Activated naive CD4-positive, alpha-beta T cell treated with Interleukin-2 at 50 U/mL for 16 hours (primary cell): ENCODE measurements around the gene UBL4B.

Source experiments
- DNase-seq: peaks from one replicate; pipeline ENCODE4 v3.0.0-alpha.2; 2020

The UBL4B gene

DNA sequence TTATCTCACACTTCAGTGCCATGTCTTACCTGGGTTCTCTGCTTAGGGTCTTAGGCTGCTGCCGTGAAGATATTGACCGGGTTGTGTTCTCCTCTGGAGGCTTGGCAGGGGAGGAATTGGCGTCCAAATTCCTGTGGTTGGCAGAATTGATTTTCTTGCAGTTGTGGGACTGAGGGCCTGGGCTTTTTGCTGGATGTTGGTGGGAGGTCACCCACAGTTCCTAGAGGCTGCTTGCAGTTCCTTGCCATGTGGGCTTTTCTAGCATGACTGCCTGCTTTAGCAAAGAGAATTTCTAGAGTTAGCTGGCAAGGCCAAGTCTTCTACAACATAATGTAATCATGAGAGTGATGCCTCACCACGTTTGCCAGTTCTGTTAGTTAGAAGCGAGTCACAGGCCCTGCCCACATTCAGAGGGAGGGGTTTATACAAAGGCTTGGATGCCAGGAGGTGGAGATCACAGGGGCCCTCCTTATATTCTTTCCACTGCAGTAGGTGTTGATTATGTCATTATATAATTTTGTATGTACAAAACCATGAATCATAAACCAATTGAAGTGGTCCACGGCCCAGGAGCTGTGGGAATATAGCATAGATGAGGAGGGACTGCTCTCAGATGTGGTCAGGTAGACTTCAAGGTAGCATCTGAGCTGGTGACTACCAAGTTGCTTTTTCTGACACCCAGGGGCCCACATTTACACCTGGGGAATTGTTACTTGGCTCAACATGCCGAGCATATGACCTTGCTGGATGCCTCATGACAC is 6.6 kb downstream of the UBL4B start:
- DNase-seq: no peak

DNA sequence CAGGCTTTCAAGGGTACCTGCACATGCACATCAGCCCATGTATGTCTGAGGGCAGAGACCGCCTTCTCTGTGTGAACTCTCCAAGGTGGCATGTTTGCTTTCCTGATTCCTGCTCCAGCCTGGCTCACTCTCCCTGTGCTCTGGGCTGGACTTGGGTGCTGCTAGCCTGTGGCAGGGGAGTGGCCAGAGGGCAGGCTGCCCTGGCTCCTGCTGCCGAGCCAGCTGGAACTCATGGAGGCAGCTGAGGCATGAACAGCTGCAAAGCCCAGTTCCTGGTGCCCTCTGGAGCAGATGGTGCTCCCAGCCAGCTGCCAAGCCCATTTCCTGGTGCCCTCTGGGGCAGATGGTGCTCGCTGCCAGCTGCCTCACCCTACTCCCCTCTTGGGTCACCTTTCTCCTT is 7.6 kb downstream of the UBL4B start:
- no peak for DNase-seq

DNA sequence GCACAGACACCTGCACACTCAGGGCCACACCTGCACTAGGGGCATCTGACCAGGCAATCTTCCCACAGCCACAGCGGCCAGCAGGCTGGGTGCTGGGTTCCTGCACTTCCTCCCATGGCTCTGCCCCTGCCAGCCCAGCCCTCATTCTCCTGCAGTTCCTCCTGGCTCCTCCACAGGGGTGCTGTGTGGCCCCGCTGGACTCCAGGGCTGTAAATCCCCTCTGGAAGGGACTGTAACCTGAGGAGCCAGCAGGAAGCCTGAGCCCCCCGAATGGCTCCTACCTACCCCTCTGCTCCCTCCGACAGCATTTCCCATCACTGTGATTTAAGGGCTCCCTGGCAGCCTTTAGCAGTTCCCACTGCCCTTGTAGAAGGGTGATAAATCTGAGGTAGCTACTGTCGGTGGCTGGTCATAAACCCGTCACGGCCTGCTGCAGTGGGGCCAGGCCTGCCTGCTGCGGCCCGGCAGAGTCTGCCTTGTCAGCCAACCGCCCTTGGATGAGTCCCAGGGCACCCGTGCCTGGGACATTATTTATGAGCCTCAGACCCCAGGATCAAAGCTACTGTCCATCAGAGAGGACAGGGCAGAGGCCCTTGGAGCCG is 8.8 kb downstream of the UBL4B start:
- DNase-seq: no peak

DNA sequence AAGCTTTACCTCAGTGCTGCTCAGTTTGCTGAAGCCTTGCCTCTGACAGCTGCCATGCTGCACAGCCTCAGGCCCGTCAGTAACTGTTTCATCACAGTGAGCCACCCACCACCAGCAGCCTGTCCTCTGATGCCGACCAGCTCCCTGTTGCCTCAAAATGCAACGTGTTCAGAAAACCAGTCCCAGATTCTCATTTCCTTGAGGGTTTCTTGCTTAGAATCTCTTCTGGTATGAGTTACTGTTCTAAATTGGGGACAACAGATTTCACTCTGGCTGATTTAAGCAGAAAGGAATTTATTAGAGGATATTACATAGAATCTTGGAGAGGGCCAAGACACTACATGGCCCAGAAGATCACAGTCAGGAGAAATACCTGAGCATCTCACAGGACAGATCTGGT is 11.0 kb downstream of the UBL4B start:
- no peak for DNase-seq

DNA sequence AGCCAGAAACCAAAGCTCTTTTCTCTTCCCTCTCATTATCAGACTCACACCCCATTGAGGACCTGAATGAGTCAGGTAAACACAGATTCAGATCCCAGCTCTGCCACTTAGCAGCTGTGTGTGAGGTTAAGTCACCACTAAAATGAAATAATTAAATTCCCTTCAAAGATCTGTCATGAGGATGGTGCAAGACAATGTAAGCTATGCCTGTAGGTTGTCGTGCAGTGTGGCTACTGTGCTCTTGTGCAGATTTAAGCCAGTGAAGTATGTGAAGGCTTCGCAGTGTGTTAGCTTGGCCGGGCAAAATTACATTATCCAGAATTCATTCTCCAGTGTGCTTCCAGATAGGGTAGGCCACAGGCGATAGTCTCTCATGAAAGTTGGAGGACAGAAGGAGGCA is 13.6 kb downstream of the UBL4B start:
- no peak for DNase-seq

DNA sequence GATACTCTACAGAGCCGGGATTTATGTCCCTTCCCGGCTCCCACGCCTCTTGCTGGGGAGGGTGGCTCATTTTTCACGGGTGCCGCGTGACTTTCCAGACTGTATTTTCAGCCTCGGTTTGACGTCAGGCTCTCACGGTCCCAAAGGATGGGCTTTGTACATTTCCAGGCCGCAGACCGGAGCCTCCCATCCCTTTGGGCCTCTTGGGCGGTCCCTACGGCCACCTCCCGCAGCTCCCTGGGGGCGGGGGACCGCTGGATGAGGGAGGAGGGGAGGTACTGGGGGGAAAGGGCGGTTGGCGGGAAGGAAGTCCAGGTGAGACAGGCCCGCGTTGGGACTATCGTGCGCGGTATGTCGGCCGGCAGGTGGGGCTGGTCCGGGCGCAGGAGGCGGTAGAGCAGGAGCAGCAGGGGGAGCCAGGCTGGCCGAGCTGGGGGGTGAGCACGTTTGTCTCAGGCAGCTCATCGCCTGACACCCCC is 17.9 kb downstream of the UBL4B start:
- DNase-seq: no peak

DNA sequence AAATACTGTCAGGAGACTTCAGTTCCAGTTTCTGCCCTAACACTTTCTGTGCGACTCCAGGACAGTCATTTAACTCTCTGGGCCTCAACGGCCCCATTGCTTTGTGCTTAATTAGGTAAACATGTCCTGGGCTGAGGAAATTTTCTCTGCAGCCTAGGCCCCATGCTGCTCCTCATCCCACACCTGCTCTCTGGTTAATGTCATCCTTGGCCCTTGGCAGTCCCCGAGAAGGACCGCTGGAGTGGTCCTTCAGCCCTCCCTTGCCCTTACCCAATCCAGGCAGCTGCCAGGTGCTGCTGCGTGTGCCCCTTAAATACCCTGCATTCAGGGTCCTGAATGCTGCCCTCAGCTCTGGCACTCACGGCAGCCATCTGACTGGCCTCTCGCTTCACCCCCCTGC is 18.7 kb downstream of the UBL4B start:
- no peak for DNase-seq

DNA sequence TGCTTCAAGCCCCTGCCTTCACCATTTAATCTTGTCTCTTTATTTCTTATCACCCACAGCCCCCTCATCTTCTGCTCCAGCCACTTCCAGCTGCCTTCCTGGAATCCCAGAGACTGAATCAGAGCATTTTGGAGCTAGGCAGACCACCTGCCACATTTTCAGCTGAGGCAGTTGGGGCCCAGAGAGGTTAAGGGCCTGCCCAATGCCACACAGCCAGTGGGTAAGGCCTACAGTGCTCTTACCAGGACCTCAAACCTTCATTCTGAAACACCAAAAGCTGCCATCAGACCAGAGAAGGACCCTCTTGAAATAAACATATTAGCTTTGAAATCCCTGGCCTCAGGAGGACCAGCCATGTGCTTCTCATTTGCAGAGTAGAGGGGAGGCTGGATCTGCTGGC is 20.4 kb downstream of the UBL4B start:
- DNase-seq: no peak

DNA sequence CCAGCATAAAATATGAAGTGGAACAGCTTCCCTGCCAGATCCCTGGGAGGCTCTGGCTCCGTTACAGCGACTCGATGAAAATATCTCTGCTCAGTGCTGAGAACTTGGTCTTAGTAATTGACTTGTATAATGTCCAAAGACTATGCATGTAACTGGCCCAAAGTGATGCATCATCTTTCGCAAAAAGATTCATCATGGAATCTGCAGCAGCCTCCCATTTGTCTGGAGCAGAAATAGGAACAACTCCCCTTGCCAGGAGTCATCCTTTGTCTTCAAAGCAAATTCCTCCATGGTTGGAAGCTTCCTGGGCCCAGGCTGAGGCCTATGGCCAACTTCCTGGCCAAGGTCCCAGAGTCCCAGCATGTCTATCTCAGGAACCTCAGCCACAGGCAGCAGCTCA is 21.2 kb downstream of the UBL4B start:
- no peak for DNase-seq

DNA sequence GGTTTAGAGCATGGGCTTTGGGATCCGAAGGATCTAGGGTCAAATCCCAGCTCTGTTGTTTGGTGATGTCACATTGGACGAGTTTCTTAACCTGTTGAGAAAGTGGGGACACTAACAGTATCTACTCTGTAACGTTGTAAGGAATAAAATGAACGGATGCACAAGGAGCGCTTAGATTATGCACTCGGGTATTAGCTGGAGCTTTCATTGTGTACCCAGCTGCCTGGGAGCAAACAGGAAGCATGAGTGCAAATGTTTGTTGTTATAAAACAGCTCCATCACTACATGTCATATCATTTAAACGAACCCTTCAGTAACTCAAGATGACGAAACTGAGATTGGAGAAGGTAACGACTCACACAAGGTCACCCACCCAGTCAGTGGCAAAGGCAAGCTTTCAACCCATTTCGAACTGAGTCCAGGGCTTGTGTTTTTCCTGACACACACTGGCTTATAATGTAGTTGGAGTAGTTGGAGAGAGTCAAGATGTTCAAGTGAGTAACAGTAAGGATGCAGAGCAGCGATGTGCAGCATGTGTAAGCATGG is 21.9 kb downstream of the UBL4B start:
- no peak for DNase-seq

DNA sequence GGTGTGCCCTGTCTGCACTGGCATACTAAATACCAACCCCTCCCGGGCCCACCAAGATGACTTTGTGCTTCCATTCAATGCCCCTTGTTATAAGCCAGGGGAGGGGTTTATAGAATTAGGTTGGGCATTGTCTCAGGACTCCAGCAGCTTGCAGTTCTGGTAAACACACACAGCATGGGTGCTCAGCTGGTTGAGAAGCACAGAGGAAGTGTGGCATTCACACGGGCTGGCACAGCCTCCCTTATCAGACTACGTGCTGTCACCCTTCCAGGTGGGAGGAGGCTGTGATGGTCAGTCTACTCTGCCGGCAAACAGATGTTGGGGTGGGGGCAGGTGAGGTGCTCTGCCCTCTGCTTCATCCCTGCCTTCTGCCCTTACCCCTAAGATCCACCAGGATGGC is 23.0 kb downstream of the UBL4B start:
- DNase-seq: no peak

DNA sequence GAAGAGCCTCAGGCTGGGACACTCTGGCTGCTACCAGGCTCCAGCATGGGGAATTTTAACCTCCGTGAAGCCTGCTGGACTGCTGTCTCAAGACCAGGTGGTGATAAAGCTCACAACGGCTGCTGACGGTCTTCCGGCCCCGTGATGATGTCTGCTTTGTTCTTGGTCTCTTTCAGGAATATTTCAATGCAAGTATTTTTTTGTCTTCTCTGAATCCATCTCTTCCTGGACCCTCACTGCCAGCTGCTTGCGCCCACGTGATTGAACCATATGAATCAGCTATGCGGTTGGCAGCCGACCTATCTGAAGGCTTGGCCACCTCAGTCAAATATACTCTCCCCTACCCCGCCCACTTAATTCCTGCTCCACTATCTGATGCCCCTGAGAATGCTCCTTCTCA is 23.4 kb downstream of the UBL4B start:
- no peak for DNase-seq

DNA sequence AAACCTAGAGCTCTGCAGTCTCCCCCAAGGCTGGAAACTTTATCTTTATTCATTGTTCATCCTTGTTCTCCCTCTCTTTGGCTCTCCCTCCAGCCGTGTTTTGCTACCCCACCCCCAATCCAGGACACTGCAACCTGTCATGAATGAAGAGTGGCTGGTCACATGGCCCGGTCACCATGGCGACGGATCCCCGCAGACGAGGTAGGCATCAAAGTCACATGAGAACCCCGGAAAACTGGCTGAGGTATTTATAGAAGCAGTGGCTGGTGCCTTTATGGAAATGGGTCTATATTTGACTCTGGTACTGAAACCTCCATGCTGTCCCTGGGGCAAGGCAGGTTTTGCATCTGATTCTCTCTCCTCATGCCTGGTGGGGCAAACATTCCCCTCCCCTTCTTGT is 24.7 kb downstream of the UBL4B start:
- no peak for DNase-seq

DNA sequence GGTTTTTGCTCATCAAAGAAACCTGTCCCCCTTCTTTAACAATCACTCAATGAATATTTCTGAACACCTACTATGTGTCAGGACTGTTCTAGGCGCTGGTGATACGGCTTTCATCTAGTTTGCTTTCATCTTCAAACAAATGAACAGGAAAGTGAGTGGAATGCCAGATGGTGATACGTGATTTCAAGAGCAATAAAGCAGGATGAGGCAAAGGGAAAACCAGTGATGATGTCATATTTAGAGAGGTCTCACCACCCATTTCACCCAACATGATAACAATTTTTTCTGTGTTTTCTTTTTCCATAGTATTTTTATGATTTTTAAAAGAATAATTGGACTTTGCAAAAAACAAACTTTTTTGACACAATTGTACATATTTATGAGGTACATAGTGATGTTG is 26.7 kb downstream of the UBL4B start:
- DNase-seq: no peak

DNA sequence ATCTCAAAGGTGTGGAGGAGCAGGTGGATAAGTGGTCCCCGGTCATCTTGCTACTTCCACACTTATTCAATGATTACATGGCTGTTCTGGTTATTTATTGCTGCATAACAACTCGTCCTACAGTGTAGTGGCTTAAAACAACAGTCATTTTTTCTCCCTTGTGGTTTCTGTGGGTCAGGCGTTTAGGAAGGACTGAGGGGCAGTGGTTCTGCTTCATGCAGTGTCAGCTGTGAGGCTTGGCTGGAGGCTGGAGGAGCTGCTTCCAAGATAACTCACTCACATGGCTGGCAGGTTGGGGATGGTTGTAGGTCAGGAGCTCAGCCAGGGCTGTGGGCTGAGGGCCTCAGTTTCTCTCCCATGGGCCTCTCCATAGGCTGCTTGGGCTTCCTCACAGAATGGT is 32.1 kb downstream of the UBL4B start:
- DNase-seq: no peak

DNA sequence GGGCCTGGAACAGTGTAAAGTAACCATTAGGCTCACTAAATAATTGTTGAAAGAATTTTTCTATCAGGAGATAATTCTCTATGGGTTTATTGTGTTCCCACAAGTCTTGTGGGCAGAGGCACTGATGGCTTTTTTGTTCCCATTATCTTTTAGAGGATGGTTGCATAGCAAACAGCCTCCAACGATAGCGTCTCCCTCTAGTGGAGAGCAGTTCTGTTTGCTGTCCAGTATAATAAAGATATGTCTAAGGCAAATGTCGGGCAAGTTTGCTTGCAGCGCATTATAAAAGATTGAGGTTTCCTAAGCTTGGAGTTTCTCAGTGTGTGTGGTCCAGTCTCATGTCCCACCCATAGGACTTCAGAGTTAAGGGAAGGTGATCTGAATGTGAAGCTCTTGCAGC is 36.7 kb downstream of the UBL4B start:
- no peak for DNase-seq

DNA sequence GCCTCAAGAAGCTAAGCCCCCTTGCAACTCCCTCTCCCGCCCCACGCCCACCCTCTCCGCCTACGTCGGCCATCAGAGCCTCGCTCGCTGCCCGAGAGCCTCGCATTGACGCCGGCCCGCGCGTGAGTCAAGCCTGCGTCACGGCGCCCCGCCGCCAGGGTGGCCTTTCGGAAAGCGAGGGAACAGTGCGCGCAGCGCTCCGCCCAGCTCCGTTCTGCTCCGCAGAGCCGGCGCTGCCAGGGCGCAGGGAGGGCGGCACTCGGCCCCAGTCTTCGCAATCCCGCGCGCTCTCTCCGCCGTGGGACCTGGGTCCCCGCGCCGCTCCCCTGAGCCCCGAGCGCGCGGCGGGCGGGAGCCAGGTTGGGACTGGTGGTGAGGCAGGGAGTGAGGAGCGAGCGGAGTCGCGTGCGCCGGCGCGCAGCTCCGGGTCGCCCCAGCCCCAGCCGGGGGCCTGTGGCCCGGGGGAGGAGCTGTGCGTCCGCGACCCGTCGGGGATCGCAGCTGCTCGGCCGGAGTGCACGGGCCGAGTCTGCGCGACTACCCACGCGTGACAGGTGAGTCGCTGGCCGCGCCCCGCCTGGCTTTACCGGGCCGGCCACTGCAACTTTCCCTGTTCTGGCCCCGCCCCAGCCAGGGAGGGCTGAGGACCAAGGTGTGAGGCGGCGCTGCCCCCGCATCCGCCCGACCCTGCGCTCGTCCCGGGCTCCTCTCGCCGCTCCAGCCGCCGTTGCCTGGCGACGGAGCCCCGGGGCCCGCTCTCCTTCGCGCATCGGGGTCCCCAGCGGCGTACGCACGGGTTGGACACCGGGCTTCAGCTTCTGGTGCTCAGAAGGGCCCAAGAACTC is 38.3 kb downstream of the UBL4B start, which contains the start of gene SLC6A17:
TSS of gene SLC6A17 (plus strand) at position 165 of the 845 bp plus-strand sequence. CDS start 16,436 bp downstream, outside the sequence.
- peak; percentile 9 for DNase-seq

DNA sequence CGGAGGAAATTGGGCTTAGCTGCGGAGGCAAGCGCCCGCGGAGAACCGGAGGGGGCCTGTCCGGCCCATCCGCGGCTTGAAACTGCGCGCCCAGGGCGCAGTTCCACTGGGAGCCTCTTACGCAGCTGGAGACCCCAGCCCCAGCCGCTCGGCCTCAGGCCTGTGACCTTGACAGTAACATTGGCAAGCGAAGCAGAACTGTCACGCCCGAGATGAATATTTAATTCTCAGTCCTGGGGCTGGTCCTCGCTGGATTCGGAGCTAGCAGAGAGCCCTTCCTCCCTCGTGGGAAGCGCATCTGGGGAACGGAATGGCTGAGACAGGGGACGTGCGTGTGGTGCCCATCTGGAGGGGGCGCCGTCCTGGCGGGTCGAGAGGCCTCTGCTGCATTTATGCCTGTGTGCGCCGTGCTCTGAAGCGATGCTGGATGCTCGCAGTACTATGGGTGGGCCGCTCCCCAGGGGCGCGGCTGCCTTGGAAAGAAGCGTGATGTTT is 39.0 kb downstream of the UBL4B start:
- DNase-seq: no peak

DNA sequence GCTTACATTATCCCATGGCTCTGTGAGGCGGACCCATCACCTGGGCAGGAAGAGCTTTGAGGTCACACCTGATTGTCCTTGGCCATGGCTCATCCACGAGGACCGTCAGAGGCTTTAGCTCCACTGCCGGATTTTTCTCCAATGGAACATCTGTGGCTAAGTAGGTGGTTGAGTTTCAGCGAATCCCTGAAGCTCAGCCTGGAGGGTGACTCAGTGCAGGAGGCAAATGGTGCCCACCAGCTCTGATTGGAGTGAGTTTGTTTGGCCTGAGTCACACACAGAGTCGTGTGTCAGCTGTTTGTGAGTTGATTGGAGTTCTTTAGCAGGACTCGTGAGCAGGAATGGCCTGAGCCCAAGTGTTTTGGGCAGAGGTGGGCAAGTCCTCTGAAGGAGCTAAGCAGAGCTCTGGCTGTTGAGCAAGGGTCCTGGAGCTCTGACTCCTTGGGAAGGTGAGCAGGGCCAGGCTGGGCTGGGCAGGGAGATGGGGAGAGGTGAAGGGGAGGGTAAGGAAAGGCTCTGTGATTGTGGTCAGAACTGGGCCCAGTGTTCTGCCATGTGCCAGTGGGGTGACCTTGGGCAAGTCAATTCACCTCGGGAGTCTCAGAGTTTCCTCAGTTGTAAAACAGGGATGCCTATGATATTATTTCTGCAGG is 40.0 kb downstream of the UBL4B start:
- no peak for DNase-seq

DNA sequence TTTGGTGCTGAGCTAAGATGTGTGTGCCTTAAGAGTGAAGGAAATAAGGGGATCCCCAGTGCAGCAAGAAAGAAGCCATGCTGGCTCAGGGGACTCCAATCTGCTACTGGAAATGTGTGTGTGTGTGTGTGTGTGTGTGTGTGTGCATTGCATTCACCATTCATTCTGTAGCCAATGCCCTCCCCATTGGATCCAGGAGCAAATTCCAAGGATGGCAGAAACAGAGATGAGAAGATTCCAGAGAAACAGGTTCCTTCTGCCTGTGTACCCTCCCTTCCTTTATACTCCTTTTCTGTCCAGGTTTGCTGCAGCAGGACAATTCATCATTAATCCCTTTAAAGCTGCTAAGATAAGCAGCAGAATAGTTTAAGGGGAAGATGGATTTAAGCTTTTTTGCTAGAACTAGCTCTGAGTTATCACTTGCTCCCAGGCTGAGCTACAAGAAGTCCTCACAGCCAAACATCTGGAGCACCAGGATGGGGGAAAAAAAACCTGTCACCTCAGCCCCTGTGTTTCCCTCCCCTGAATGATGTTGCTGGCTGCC is 41.2 kb downstream of the UBL4B start:
- DNase-seq: no peak

DNA sequence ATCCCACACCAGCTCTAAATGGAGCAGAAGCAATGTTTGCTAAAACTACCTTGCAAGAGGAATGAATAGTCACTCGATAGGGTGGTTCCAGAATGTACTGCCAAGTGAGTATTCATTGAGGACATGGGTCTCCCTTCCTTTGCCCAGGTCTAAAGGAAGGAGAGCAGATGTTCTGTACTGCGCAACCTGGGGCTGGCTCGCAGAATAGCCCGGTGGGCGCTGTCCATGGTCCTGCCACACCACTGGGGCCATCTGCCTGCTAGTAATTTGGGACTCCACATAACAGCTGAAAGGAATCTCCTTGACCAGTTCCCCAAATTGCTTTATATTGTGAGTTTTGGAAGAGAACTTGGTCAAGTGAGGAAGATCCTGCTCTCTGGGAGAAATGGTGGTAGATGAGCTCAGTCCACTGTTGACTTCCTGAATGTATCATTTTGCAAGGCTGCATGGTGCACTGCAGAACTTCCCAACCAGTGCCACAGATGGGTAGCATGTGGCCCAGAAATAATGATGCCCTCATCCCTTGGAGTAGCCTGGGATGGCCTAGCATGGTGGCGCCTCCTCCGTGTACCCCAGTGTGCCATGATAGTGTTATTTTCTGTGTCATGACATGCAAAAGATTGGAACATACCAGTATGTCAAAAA is 43.8 kb downstream of the UBL4B start:
- peak; percentile 26 for DNase-seq

DNA sequence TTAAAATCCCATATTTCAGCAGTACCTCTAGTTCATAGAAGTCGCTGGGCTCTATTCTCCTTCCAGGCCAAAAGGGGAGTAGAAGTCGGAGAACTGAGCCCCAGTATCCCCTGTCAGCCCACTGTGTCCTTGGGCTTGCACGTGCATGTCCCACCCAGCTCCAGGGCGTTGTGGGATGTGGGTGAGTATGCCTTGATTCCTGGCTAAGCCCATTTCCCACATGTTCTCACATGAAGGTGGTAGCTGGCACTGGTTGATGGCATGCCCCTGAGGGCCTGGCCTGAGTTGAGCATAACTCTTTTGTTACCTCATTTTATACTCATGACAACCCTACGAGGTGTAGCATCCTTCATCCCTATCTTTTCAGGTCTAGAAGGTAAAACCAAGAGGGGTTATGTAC is 46.0 kb downstream of the UBL4B start:
- DNase-seq: no peak
